Mesodermal cell (in vitro differentiated cells): ENCODE results near the gene BTG1.

Experiments used
- H3K27ac ChIP-seq: 2 replicates; pipeline ENCODE4 v1.7.0; 2013; ENCODE audit warnings: mild to moderate bottlenecking, low read depth, low read length, moderate library complexity; ENCODE audit not compliant: severe bottlenecking
- H3K36me3 ChIP-seq: 2 replicates; pipeline ENCODE4 v1.7.1; 2013; ENCODE audit warnings: mild to moderate bottlenecking, low read length, moderate library complexity; ENCODE audit not compliant: control insufficient read depth, insufficient read depth
- H3K4me1 ChIP-seq: one replicate; pipeline ENCODE4 v1.7.1; 2013; ENCODE audit warnings: mild to moderate bottlenecking, low read length; ENCODE audit not compliant: insufficient read depth, control insufficient read depth, poor library complexity, severe bottlenecking
- H3K4me3 ChIP-seq: 2 replicates; pipeline ENCODE4 v1.7.0; 2013; ENCODE audit warnings: low read length, control low read depth, mild to moderate bottlenecking; ENCODE audit not compliant: insufficient read depth, poor library complexity, severe bottlenecking; ENCODE audit errors: extremely low read depth
- H3K9me3 ChIP-seq: 2 replicates; pipeline ENCODE4 v1.7.1; 2013; ENCODE audit warnings: mild to moderate bottlenecking, low read length, moderate library complexity; ENCODE audit not compliant: control insufficient read depth
- WGBS, 2 experiments: methylation state at CpG; one replicate each; pipeline ENCODE4 v1.1.5; 2013; ENCODE audit warnings: missing lambda C conversion rate in 2 of 2; ENCODE audit not compliant: insufficient coverage in 2 of 2; 5-methylcytosine and 5-hydroxymethylcytosine counted together

Gene BTG1

DNA sequence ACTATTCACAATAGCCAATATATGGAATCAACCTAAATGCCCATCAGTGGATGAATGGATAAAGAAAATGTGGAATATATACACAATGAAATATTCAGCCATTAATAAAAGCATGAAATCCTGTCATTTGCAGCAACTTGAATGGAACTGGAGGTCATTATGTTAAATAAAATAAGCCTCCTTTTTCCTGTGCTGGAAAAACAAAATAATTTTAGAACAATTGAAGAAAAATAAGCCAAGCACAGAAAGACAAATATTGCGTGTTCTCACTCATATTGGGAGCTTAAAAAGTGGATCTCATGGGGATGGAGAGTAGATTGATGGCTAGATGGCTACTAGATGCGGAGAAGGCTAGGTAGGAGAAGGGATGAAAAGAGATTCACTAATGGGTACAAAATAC is 6.3 kb upstream of the BTG1 start:
- WGBS, 2 experiments, result 86 to 100% methylated on average over 1 of the region's 2 CpGs
- no peaks in the 10 kb centered on the region for H3K36me3 ChIP-seq
- no peaks in the 10 kb centered on the region for H3K9me3 ChIP-seq
- H3K27ac ChIP-seq, result no peak overlapping the region
- no peak overlapping the region for H3K4me3 ChIP-seq
- peaks cover 5% of the 10 kb centered on the region for H3K4me1 ChIP-seq

DNA sequence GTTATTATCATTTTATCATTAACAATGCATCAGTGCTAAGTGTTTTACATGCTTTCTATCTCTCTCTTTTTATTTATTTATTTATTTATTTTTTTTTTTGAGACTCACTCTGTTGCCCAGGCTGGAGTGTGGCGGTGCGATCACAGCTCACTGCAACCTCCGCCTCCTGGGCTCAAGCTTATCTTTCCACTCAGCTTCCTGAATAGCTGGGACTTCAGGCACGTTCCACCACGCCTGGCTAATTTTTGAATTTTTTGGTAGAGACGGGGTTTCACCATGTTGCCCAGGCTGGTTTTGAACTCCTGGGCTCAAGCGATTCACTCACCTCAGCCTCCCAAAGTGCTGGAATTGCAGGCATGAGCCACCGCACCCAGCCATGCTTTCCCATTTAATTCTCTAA is 3.9 kb upstream of the BTG1 start:
- Histone ChIP-seq H3K27ac (no peak overlapping the region), H3K9me3 (no peaks in the 10 kb centered on the region), H3K4me3 (no peak overlapping the region), H3K36me3 (no peaks in the 10 kb centered on the region), H3K4me1 (peaks cover 5% of the 10 kb centered on the region)
- WGBS, 2 experiments, result 88 to 91% methylated on average over 7 of the region's 8 CpGs

DNA sequence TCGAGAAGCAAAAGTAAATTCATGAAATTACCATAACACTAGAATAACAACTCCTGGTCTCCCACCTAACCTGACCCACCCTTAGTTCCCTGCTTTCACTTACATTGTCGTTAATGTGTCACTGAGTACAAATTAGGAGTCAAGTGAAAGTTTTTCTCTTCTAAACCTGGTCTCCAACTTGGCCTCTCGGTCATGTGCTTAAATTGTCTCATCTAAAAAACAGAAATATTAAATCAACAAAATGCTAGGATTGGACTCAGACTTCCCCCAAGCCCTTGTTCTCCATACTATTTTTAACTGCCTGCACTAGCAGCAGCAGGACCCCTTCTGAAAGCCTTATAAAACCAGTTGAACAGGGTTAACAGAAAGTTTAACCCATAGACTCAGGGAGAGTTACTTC is 1.8 kb upstream of the BTG1 start:
- no peak overlapping the region for H3K27ac ChIP-seq
- peaks cover 6% of the 10 kb centered on the region for H3K4me1 ChIP-seq
- H3K9me3 ChIP-seq, result no peaks in the 10 kb centered on the region
- H3K4me3 ChIP-seq, result no peak overlapping the region
- WGBS, 2 experiments, result 18 to 25% methylated on average over 2 of the region's 3 CpGs
- peaks cover 13% of the 10 kb centered on the region for H3K36me3 ChIP-seq

DNA sequence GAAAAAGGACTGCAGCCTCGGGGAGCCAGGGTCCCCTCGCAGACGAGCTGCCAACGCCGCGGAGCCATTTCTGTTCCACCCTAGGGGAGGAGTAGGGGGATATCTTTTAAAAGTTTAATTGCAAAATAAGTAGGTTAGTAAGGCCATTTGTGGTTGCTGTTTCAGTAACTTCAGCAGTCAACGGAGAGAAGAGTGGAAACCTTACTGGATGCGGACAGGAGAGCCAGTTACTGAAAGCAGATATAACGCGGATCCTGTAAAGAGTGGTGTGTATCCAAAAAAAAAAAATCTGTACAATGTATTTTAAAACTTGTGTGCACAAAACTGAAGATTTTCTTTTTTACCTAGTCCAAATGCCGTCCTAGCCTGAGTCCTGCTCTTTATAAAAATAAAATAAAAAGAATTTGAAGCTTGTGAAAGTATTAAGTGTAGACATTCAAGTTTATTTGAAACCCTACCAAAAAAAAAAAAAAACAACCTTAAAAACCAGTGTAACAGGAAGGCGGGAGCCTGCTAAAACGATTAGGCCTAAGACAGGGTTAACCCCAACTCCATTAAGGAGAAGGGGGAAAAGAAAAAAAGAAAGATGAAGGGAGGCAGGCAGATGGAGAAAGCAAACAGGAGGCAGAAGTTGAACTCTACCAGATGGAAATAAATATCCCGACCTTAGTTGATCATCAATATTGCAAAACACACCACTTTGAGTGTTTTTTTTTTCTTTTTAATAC is 1.0 kb upstream of the BTG1 start:
- Histone ChIP-seq H3K4me1 (peaks cover 9% of the 10 kb centered on the region), H3K9me3 (no peaks in the 10 kb centered on the region), H3K27ac (peak overlapping the region; percentile 85), H3K4me3 (peak overlapping the region; percentile 96), H3K36me3 (peaks cover 22% of the 10 kb centered on the region)
- WGBS, 2 experiments, result 0 to 6% methylated on average over 7 to 10 of the region's 14 CpGs

DNA sequence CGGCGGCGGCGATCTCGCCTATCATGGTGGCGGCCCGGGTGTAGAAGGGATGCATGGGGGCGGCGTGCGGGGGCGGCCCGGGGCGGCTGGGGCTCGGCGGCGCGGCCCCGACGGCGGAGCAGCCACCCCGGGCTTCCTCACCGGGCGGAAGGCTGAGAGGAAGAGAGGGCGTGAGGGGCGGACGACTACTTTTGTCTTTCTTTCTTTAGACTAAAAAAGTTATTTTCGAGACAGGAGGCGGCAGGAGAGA is 240 bp downstream of the BTG1 start:
- H3K4me1 ChIP-seq, result peaks cover 15% of the 10 kb centered on the region
- peak overlapping the region; percentile 91 for H3K27ac ChIP-seq
- peaks cover 27% of the 10 kb centered on the region for H3K36me3 ChIP-seq
- WGBS, 2 experiments, result 0% methylated on average over 5 to 21 of the region's 28 CpGs
- no peaks in the 10 kb centered on the region for H3K9me3 ChIP-seq
- peak overlapping the region; percentile 96 for H3K4me3 ChIP-seq

DNA sequence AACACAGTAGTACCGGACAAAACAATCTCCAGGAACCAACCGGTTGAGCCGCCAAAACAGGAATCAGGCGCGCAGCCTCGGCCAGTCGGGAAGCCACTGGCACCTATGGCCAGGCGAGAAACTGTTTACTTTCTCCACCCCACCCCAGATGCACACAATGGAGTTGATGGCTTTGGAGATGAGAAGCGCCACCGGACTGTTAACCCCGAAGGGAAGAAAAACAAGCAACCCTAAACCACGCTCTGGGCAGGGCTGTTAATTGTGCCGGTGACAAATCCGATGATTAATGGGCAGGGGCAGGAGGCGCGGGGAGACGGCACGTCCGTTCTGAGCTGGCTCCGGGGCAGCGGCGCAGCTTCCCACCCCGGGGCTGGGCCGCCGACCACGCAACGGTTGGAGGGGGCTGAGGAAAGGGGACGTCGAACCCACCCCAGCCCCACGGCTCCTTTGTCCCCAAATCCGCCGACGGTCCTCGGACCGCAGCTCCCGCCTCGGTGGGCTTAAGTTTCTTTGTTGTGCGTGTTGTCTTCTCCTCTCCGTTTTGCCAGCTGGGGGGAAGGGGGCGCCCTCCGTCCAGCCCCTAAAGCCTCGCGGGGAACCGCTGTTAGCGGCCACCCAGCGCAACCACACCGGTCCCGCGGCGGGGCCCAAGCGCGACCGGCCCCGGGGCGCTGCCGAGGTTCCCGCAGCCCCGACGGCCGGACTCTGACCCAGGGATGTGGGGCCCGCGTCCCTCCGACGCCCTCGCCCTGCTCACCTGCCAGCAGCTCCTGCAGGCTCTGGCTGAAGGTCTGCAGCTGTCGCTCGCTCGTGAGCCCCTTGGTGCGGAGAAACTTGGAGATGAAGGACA is 790 bp downstream of the BTG1 start:
- peaks cover 27% of the 10 kb centered on the region for H3K36me3 ChIP-seq
- H3K4me3 ChIP-seq, result peak overlapping the region; percentile 96
- peaks cover 15% of the 10 kb centered on the region for H3K4me1 ChIP-seq
- peak overlapping the region; percentile 91 for H3K27ac ChIP-seq
- 0% methylated on average over 44 to 61 of the region's 69 CpGs for WGBS, 2 experiments
- no peaks in the 10 kb centered on the region for H3K9me3 ChIP-seq

DNA sequence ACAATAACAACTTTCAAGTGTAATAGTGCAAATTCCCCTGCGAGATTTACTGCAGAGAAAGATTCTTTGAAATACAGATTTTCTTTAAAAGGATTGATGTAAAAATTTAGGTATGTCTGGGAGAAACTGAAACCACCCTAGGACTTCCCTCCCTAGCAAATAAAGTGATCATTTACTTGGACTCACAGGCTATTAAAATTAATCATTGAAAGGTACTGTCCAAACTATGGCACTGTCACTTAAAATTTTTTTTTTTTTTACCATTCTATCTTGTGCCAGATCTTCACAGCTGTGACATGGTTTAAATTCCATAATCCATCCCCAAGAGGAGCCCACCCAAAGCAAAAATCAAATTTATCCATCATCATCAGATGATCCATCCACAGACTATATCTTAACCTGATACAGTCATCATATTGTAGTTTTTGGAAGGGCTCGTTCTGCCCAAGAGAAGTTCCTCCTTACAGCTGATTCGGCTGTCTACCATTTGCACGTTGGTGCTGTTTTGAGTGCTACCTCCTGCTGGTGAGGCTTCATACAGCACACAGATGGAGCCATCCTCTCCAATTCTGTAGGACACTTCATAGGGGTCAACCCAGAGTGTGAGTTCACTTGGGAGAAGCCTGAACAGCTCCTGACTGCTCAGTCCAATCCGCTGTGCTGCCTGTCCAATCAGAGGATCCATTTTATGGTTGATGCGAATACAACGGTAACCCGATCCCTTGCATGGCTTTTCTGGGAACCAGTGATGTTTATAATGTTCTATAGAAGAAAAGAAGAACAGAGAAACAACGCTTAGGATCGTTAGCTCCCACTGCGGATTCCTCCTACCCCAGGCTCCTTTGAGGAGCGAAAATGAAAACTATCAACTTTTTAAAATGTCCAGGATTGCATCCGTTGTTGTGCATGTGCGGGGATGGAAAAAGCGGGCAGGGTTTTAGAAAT is 1.7 kb downstream of the BTG1 start:
- 0 to 3% methylated on average over 8 to 12 of the region's 15 CpGs for WGBS, 2 experiments
- Histone ChIP-seq H3K4me1 (peaks cover 15% of the 10 kb centered on the region), H3K36me3 (peaks cover 31% of the 10 kb centered on the region)

DNA sequence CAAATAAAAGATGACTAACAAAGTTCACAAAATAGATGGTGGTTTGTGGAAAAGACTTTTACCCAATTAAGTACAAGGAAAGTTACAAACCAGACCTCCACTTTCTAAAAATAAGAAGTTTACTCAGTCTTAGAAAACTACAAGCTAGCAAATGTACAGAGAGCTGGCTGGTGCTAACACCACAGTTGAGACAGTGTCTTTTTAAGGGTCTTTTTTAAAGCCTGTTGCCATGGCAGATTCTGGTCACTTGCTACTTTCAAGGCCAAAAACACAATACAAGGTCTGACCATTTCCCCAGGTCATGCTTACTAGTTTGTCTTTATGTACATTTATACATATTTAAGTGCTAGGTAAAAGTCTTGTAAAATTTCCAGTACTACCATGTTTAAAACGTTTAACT is 2.4 kb downstream of the BTG1 start:
- no peak overlapping the region for H3K27ac ChIP-seq
- peak overlapping the region; percentile 96 for H3K4me3 ChIP-seq
- peaks cover 20% of the 10 kb centered on the region for H3K4me1 ChIP-seq
- no CpG with 5 or more reads among the region's 1 CpG for WGBS, 2 experiments
- no peaks in the 10 kb centered on the region for H3K9me3 ChIP-seq
- H3K36me3 ChIP-seq, result peaks cover 36% of the 10 kb centered on the region

More for the DNA sequence above, 1.7 kb downstream of the BTG1 start:
- no peaks in the 10 kb centered on the region for H3K9me3 ChIP-seq
- H3K4me3 ChIP-seq, result peak overlapping the region; percentile 96
- peak overlapping the region; percentile 91 for H3K27ac ChIP-seq

DNA sequence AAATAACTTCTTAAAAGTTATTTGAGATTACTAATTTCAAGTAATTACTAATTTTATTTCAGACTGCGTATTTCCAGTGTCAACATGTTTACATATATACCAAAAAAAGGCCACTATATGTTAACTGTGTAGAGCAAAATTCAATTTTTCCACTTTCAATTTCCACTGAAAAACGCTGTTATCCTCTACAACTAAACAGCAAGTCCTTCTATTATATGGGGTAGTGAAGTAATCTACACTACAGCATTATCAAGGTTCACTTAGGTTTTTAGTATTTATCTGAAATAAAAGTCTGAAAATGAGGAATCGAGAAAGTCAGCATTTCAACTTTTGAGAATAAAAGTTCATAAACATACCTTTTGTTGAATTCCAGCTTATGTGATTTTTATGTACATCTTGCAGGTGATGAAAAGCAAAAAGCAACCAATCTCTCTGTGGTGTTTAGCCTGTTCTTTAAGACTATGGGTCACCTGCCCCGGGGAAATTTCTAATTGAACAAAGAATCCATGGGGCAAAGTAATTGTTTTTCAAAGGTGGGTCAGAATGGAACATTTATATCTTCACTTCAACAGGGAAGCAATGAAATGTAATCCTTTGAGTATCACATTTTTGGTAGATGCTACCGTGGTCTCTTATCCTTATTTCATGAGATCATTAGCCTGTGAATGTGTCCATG is 3.3 kb downstream of the BTG1 start:
- WGBS, 2 experiments, result 80% methylated on average over 1 of the region's 5 CpGs; no CpG with 5 or more reads in 1 of the 2 experiments
- peak overlapping the region; percentile 96 for H3K4me3 ChIP-seq
- H3K27ac ChIP-seq, result no peak overlapping the region
- peaks cover 18% of the 10 kb centered on the region for H3K4me1 ChIP-seq
- no peaks in the 10 kb centered on the region for H3K9me3 ChIP-seq
- peaks cover 36% of the 10 kb centered on the region for H3K36me3 ChIP-seq

DNA sequence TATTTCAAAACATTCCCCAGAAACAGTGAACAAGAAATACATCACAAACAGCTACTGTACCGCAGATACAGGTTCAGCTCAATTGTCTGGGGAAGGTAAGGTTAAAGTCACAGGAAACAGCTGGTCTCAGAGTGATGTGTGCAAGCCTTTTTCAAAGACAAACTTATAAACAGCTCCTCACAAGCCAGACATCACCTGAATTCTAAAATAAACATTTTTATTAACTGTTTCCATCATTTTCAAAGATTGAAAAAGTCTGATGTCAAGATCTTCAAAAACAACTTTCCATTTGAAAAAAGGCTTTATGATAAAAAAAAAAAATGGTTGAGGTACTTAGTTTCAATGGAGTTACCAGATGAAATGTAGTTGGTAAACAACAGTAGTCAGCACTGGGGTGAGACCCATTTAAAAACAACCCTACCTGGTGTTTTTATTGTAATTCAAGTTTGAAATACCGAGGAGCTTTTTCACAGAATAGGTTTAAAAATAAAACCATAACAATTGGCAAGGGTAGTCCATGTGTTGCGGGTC is 4.0 kb downstream of the BTG1 start:
- Histone ChIP-seq H3K27ac (no peak overlapping the region), H3K4me3 (peak overlapping the region; percentile 96), H3K36me3 (peaks cover 41% of the 10 kb centered on the region), H3K9me3 (no peaks in the 10 kb centered on the region), H3K4me1 (peaks cover 18% of the 10 kb centered on the region)
- no CpG with 5 or more reads among the region's 3 CpGs for WGBS, 2 experiments
